GM12873 (cell line): Measurements from ENCODE around the gene CYP4A11.

Experiments used
- CTCF ChIP-seq: IDR thresholded peaks from 2 replicates; pipeline ENCODE4 v1.5.1; 2012; ENCODE audit warnings: low read depth, mild to moderate bottlenecking, moderate library complexity, low read length, control low read depth; ENCODE audit not compliant: insufficient read depth; ENCODE audit errors: missing control alignments

Gene CYP4A11

GRCh38 chr1:46927249-46927835 is 13.9 kb downstream of the CYP4A11 start:
- TF ChIP-seq CTCF: no peak

- no peak for TF ChIP-seq CTCF
Measured at GRCh38 chr1:46910790-46911189, 30.5 kb downstream of the CYP4A11 start.

- TF ChIP-seq CTCF: no peak
Measured at GRCh38 chr1:46903481-46903880, 37.8 kb downstream of the CYP4A11 start.

GRCh38 chr1:46900401-46900800 is 40.9 kb downstream of the CYP4A11 start:
- no peak for TF ChIP-seq CTCF
